Choroid plexus epithelial cell (primary cell): Measurements from ENCODE around the gene CCDC144A.
A peak's percentile ranks its signal among the peaks of the same experiment; 100 is the strongest.
"Not testable (repeated sequence)": the region's sequence is repeated elsewhere in the genome, so short reads cannot be mapped to it uniquely, and the experiment has no call there.

Experiments used
- DNase-seq: peaks from one replicate; pipeline ENCODE4 v3.0.0-alpha.2; 2010; ENCODE audit warnings: low read depth
- H3K4me3 ChIP-seq: 2 replicates; pipeline ENCODE4 v1.5.1; 2011; ENCODE audit warnings: low read depth, mild to moderate bottlenecking, control low read depth, low read length, moderate library complexity
- CTCF ChIP-seq: conservative IDR thresholded peaks from 2 replicates; pipeline ENCODE4 v1.5.1; 2011; ENCODE audit warnings: low read depth, mild to moderate bottlenecking, control low read depth, inconsistent platforms, low read length, moderate library complexity

CCDC144A gene

GRCh38 chr17:16812126-16812525 lies 122.1 kb downstream of the CCDC144A start:
- not testable (repeated sequence) for H3K4me3 ChIP-seq
- peak; percentile 36 for DNase-seq

- no peak for TF ChIP-seq CTCF
- no peak for DNase-seq
Observed at GRCh38 chr17:16814439-16814838, 124.4 kb downstream of the CCDC144A start.

GRCh38 chr17:16817201-16817600 lies 127.2 kb downstream of the CCDC144A start:
- DNase-seq = no peak
- no peak overlapping the region for H3K4me3 ChIP-seq
- TF ChIP-seq CTCF = no peak

More at GRCh38 chr17:16814439-16814838, 124.4 kb downstream of the CCDC144A start:
- no peak overlapping the region for H3K4me3 ChIP-seq

- H3K4me3 ChIP-seq, DNase-seq: not testable (repeated sequence)
Observed at GRCh38 chr17:16817940-16818339, 127.9 kb downstream of the CCDC144A start.

GRCh38 chr17:16818340-16818739 lies 128.3 kb downstream of the CCDC144A start:
- DNase-seq = no peak
- no peak overlapping the region for H3K4me3 ChIP-seq
- TF ChIP-seq CTCF = no peak

- H3K4me3 ChIP-seq = no peak overlapping the region
- TF ChIP-seq CTCF = no peak
- DNase-seq = no peak
Observed at GRCh38 chr17:16818821-16819683, 129.0 kb downstream of the CCDC144A start.

- no peak for DNase-seq
- no peak for TF ChIP-seq CTCF
- no peak overlapping the region for H3K4me3 ChIP-seq
Observed at GRCh38 chr17:16820161-16820877, 130.3 kb downstream of the CCDC144A start.

GRCh38 chr17:16820979-16821543 lies 131.0 kb downstream of the CCDC144A start:
- DNase-seq = no peak
- TF ChIP-seq CTCF = no peak
- no peak overlapping the region for H3K4me3 ChIP-seq

- not testable (repeated sequence) for H3K4me3 ChIP-seq
Observed at GRCh38 chr17:16822133-16822532, 132.1 kb downstream of the CCDC144A start.

GRCh38 chr17:16823768-16824406 lies 133.8 kb downstream of the CCDC144A start:
- DNase-seq, H3K4me3 ChIP-seq: not testable (repeated sequence)

More at GRCh38 chr17:16822133-16822532, 132.1 kb downstream of the CCDC144A start:
- not testable (repeated sequence) for DNase-seq
